Lower leg skin (tissue), 4 donors: ENCODE data around the gene AUTS2. TPM values are rescaled to one million over a fixed set of nuclear protein-coding genes. Genes with fewer than 3 reads are reported as not detected.

Experiments used
- DNase-seq, 2 donors: peaks; one replicate each; pipeline ENCODE4 v3.0.0-alpha.2; 2019; ENCODE audit warnings: low spot score in 2 of 2
- H3K4me3 ChIP-seq: fragments of 200-600 bp; sonication (generic); 2 replicates; pipeline ENCODE4 v1.5.1; 2017; ENCODE audit warnings: mild to moderate bottlenecking, low read depth; ENCODE audit not compliant: poor library complexity, severe bottlenecking
- POLR2A ChIP-seq, 2 donors: fragments of 450-650 bp; IDR thresholded peaks; one replicate each; pipeline ENCODE4 v1.6.1; 2016 to 2017; ENCODE audit warnings: antibody characterized with exemption in 2 of 2, mild to moderate bottlenecking in 1 of 2, moderate library complexity in 1 of 2
- WGBS, 2 donors: methylation state at CpG; one replicate each; pipeline ENCODE4 v1.1.5; 2018; 5-methylcytosine and 5-hydroxymethylcytosine counted together
- intact Hi-C: fragments of 100-400 bp; cut with DNase I; formaldehyde crosslinking; loops from one replicate; pipeline ENCODE4 v1.15.0; 2023; ENCODE audit warnings: low total_unique reads
- total RNA-seq, 4 donors: library from RNA; depleted of rRNA; stranded (reverse); fragments of >200 nt; gene quantifications; one replicate each; pipeline ENCODE4 v1.1.0, GENCODE V29; 2016
- TF ChIP-seq, protein P1 (sequence below), 3 donors: fragments of 450-650 bp; IDR thresholded peaks; one replicate each; pipeline ENCODE4 v1.5.1; 2016; ENCODE audit warnings: antibody characterized with exemption in 3 of 3, mild to moderate bottlenecking in 3 of 3, moderate library complexity in 2 of 3

The AUTS2 gene
- total RNA-seq, 4 donors from 2014 or later = 30.8 to 41.9 (median 40.5) TPM

DNA sequence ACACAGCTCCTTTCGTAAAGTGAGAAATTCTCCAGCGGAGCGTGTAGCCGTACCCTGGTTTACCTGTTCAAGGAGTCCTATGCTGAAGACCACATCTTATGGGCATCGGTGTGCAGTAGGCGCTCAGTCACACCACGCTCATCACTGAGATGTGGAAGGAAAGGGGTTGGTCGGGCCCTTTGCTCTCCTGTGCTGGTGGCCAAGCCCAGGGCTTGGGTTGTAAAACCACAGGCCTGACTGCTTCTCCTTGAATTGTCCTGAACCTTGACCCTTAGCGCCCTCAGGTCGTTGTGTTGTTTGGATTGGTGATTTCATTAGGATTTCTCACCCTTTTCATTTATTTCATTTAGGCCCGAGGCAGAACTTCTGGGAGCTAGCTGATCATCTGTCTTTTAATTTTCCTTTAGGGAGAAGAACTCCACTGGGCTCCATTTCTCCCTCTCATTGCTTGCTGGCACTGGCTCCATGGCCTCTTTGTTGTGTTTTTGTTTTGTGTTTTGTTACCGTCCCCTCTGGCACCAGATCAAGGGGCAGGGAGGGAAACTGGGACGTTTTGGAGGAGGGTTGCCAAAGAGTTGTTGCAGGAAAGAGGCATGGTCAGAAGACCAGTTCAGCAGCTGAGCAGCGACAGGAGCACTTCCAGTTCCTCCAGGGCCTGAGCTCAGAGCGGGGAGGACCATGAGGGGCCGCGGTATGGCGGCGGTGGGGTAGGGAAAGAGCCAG lies 1022.2 kb downstream of the AUTS2 start:
- WGBS, 2 donors = 77 to 79% methylated on average over 19 of the region's 19 CpGs

DNA sequence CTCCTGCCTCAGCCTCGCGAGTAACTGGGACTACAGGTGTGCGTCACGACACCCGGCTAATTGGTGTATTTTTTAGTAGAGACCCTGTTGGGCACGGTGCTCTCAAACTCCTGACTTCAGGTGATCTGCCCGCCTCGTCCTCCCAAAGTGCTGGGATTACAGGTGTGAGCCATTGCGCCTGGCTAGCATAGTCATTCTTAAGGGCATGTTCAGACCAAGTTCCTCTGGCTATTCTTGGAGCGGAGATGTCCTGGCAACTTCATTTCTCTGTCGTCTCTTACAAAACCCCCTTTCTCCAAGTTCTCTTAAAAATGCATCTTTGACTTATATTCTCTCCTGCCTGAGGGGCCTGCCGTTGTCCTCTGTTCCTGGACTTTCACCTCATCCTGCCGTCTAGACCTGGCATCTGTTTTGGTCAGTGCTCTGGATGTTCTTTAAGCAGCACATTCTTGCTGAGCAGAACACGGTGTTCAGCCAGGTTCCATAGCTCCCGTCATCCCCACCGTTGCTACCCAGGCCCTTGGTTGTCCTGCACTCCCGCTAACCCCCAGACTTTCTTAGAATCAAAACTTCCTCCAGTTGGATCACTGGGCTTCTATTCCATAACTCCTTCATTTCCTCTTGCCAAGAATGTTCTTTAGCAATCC lies 1023.8 kb downstream of the AUTS2 start:
- intact Hi-C loops = no loop called here
- TF ChIP-seq POLR2A (IDR thresholded peaks at IDR 0.05) = no peak
- no peak overlapping the region for H3K4me3 ChIP-seq
- no peak for DNase-seq
- WGBS, 2 donors = 88 to 89% methylated on average over 17 of the region's 17 CpGs

More for the DNA sequence above, 1022.2 kb downstream of the AUTS2 start:
- intact Hi-C loops = no loop called here
- DNase-seq = no peak
- no peak overlapping the region for H3K4me3 ChIP-seq
- no peak for TF ChIP-seq POLR2A (IDR thresholded peaks at IDR 0.05)
- TF ChIP-seq, protein P1, sequence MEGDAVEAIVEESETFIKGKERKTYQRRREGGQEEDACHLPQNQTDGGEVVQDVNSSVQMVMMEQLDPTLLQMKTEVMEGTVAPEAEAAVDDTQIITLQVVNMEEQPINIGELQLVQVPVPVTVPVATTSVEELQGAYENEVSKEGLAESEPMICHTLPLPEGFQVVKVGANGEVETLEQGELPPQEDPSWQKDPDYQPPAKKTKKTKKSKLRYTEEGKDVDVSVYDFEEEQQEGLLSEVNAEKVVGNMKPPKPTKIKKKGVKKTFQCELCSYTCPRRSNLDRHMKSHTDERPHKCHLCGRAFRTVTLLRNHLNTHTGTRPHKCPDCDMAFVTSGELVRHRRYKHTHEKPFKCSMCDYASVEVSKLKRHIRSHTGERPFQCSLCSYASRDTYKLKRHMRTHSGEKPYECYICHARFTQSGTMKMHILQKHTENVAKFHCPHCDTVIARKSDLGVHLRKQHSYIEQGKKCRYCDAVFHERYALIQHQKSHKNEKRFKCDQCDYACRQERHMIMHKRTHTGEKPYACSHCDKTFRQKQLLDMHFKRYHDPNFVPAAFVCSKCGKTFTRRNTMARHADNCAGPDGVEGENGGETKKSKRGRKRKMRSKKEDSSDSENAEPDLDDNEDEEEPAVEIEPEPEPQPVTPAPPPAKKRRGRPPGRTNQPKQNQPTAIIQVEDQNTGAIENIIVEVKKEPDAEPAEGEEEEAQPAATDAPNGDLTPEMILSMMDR (IDR thresholded peaks at IDR 0.05) = no peak

DNA sequence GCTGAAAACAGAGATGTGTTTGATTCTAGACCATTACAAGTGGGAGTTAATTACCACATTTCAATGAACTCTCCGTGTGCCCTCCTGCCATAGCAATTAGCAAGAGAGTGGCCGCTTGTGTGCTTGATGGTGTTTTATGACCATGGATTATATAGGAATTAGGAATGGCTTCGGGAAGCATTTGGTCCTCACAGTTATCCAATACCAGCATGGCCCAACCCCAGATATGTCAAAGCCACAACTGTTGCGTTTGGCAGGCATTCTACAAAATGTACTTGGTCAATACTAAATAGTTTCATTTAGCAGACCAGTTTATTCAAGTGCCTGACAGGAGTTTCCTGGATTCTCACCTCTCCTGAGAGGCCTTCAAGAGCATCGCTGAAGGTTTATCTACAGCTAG lies 1024.7 kb downstream of the AUTS2 start:
- 89% methylated on average over 5 of the region's 5 CpGs for WGBS, 2 donors
- intact Hi-C loops = no loop called here
- TF ChIP-seq POLR2A (IDR thresholded peaks at IDR 0.05) = no peak
- TF ChIP-seq, protein P1 (IDR thresholded peaks at IDR 0.05) = no peak
- H3K4me3 ChIP-seq = no peak overlapping the region
- no peak for DNase-seq

DNA sequence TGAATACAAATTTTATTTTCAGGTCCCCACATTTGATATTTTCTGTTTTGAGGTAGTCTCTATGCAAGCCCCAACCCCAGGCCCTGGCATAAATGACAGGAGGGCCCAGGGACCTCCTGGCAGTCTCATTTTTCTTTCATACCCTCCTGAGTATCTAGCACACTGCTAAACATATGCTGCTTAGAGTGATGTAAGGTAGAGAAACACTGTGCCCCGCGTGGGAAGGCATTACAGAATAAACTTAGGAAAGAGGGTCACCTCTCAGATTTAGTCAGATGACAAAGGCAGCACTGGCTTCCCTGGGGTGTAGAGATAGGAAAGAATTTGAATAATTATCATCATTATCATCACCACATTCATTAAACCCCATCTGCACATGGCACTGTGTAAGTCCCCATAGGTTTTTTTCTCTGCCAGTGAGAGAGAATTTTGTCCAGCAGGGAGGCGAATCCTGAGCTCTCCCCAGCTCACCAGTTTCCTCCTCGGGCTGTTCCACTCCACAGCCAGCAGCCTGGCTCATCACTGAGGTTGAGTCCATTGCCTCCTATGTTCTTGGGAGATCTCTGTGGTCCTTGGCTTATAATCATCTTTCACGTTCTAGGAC lies 1026.3 kb downstream of the AUTS2 start:
- intact Hi-C loops = no loop called here
- no peak for DNase-seq
- TF ChIP-seq, protein P1 (IDR thresholded peaks at IDR 0.05) = no peak
- no peak for TF ChIP-seq POLR2A (IDR thresholded peaks at IDR 0.05)
- WGBS, 2 donors = 93 to 94% methylated on average over 5 of the region's 5 CpGs
- no peak overlapping the region for H3K4me3 ChIP-seq

DNA sequence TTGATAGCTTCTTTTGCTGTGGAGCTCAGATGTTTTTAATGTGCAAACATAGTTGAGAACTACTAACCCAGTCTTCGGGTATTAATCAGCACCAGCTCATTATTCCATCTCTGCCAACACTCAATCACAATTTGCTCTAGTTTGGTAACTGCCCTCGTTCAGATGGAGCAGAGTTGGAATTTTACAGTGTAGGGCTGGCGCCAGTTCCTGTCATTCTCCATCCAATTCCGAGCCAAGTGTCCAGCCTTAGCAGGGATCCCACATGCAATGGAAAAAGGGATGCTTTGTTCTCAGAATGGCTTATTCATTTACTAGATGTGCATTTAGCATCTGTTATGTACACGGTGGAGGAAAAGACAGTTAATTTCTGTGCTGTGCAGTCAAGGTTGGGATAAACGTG lies 1029.2 kb downstream of the AUTS2 start:
- no peak for TF ChIP-seq POLR2A (IDR thresholded peaks at IDR 0.05)
- TF ChIP-seq, protein P1 (IDR thresholded peaks at IDR 0.05) = no peak
- H3K4me3 ChIP-seq = no peak overlapping the region
- intact Hi-C loops = no loop called here
- 64 to 76% methylated on average over 6 of the region's 6 CpGs for WGBS, 2 donors
- no peak for DNase-seq

DNA sequence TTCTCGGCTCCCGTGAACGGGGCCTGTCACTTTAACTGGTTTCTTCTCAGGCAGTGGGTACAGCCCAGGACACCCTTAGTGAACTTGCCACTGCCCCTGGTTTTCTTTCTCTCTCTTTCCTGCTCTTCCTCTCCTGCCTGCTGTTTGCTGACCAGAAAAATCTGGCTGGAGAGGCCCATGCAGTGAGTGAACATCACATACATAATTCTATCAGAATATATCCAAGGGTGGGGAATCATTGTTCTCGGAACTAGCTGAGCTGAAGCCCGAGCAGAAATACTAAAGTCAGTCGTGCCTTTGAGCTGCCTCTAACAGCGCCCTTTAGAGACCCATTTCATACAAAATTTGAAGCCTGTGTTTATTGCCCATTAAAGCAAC lies 1032.2 kb downstream of the AUTS2 start:
- intact Hi-C loops = no loop called here
- no peak for DNase-seq
- WGBS, 2 donors = 86 to 87% methylated on average over 7 of the region's 7 CpGs
- no peak for TF ChIP-seq POLR2A (IDR thresholded peaks at IDR 0.05)
- TF ChIP-seq, protein P1 (IDR thresholded peaks at IDR 0.05) = no peak
- H3K4me3 ChIP-seq = no peak overlapping the region
